SU-DHL-6 (cell line): Measurements from ENCODE around the gene GALNT17.

Experiments
- CTCF ChIP-seq: fragments of 200-600 bp; sonication (generic); IDR thresholded peaks from one replicate; pipeline ENCODE4 v1.5.1; 2017; ENCODE audit warnings: antibody characterized with exemption, mild to moderate bottlenecking, low read length, moderate library complexity; ENCODE audit not compliant: insufficient read depth, poor library complexity, severe bottlenecking
- EZH2phosphoT487 ChIP-seq: fragments of 200-600 bp; sonication (generic), shearing (Covaris generic); conservative IDR thresholded peaks from 2 replicates; pipeline ENCODE4 v1.6.1; 2018; ENCODE audit warnings: mild to moderate bottlenecking, antibody characterized with exemption, low read length, moderate library complexity, mixed read lengths

GRCh38 chr7:71521506-71521905, 389.6 kb downstream of the GALNT17 start:
- TF ChIP-seq CTCF, result no peak
- TF ChIP-seq EZH2phosphoT487, result no peak
